A673 (cell line): ENCODE measurements around the gene ABCA13.

Source experiments
- CTCF ChIP-seq: fragments of 300-800, 200-600 bp; sonication (generic); conservative IDR thresholded peaks from 2 replicates; pipeline ENCODE4 v1.5.1; 2017; ENCODE audit warnings: low read depth, mild to moderate bottlenecking, antibody characterized with exemption, low read length, moderate library complexity, mixed read lengths
- EZH2 ChIP-seq: fragments of 200-600 bp; sonication (generic); IDR thresholded peaks from 2 replicates; pipeline ENCODE4 v1.6.1; 2017; ENCODE audit warnings: borderline replicate concordance, low read depth, mild to moderate bottlenecking, mixed read lengths, antibody characterized with exemption, low read length; ENCODE audit not compliant: poor library complexity, severe bottlenecking

GRCh38 chr7:48381571-48381970 is 210.3 kb downstream of the ABCA13 start:
- TF ChIP-seq CTCF: no peak
- no peak for TF ChIP-seq EZH2
